ENCODE measurements around the gene AKIP1. TPM values are rescaled to one million over a fixed set of nuclear protein-coding genes. Genes with fewer than 3 reads are reported as not detected.
A peak's percentile ranks its signal among the peaks of the same experiment; 100 is the strongest.

The AKIP1 gene
- total and polyA plus RNA-seq, 9 of the 15 experiments (the other 6 are each of a cell fraction or from before 2014, with no cell fraction given) = 9.0 to 52.6 (median 36.2) TPM

GRCh38 chr11:8911029-8911823 is at the start of gene AKIP1 (continued):
- TF ChIP-seq ZNF263 (CRISPR knock-in tag; IDR thresholded peaks at IDR 0.05; ENCODE audit: borderline replicate concordance) = peak; percentile 40; the same call in 1 of the 2 replicates
- peak; percentile 70 for TF ChIP-seq POLR2AphosphoS5 (IDR thresholded peaks at IDR 0.05; ENCODE audit: control insufficient read depth, insufficient read depth, low read depth, low read length)
- TF ChIP-seq ZNF124 (CRISPR knock-in tag; IDR thresholded peaks at IDR 0.05) = no peak
- peak; percentile 68 for TF ChIP-seq CHD1 (IDR thresholded peaks at IDR 0.05; ENCODE audit: low read length)
- TF ChIP-seq ZFX (CRISPR knock-in tag; IDR thresholded peaks at IDR 0.05) = peak; percentile 89
- no peak for TF ChIP-seq ATF1 (CRISPR knock-in tag; IDR thresholded peaks at IDR 0.05)
- TF ChIP-seq ATF1 (tag; IDR thresholded peaks at IDR 0.05) = peak; percentile 44
- TF ChIP-seq OTX1 (CRISPR knock-in tag; IDR thresholded peaks at IDR 0.05) = peak; percentile 11; the same call in 1 of the 2 replicates
- no peak for TF ChIP-seq ZNF507 (tag; conservative IDR thresholded peaks at IDR 0.05)
- peak; percentile 80 for TF ChIP-seq PHF8 (IDR thresholded peaks at IDR 0.05; ENCODE audit: borderline replicate concordance, low read length)
- TF ChIP-seq, protein P1, sequence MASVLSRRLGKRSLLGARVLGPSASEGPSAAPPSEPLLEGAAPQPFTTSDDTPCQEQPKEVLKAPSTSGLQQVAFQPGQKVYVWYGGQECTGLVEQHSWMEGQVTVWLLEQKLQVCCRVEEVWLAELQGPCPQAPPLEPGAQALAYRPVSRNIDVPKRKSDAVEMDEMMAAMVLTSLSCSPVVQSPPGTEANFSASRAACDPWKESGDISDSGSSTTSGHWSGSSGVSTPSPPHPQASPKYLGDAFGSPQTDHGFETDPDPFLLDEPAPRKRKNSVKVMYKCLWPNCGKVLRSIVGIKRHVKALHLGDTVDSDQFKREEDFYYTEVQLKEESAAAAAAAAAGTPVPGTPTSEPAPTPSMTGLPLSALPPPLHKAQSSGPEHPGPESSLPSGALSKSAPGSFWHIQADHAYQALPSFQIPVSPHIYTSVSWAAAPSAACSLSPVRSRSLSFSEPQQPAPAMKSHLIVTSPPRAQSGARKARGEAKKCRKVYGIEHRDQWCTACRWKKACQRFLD (CRISPR knock-in tag; IDR thresholded peaks at IDR 0.05) = peak; percentile 64; the same call in 1 of the 2 replicates
- TF ChIP-seq ZNF584 (CRISPR knock-in tag; IDR thresholded peaks at IDR 0.05; ENCODE audit: low read depth) = no peak
- no peak for TF ChIP-seq NFE2L1 (tag; IDR thresholded peaks at IDR 0.05; ENCODE audit: borderline replicate concordance, low read depth)
- TF ChIP-seq, protein P2, sequence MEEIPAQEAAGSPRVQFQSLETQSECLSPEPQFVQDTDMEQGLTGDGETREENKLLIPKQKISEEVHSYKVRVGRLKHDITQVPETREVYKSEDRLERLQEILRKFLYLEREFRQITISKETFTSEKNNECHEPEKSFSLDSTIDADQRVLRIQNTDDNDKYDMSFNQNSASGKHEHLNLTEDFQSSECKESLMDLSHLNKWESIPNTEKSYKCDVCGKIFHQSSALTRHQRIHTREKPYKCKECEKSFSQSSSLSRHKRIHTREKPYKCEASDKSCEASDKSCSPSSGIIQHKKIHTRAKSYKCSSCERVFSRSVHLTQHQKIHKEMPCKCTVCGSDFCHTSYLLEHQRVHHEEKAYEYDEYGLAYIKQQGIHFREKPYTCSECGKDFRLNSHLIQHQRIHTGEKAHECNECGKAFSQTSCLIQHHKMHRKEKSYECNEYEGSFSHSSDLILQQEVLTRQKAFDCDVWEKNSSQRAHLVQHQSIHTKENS (CRISPR knock-in tag; IDR thresholded peaks at IDR 0.05) = no peak
- no peak for TF ChIP-seq NBN (IDR thresholded peaks at IDR 0.05; ENCODE audit: low read depth)
- TF ChIP-seq ARID4B (CRISPR knock-in tag; IDR thresholded peaks at IDR 0.05) = peak; percentile 80
- peak; percentile 74 for TF ChIP-seq POLR2B (IDR thresholded peaks at IDR 0.05; ENCODE audit: low read depth, partially characterized antibody)
- peak; percentile 35; the same call in 1 of the 2 replicates for TF ChIP-seq NFIC (IDR thresholded peaks at IDR 0.05)
- no peak for TF ChIP-seq RBM17 (IDR thresholded peaks at IDR 0.05; ENCODE audit: borderline replicate concordance, low read depth, low read length)
- peak; percentile 40 for TF ChIP-seq PHF20 (IDR thresholded peaks at IDR 0.05; ENCODE audit: partially characterized antibody)
- TF ChIP-seq ZBED1 (IDR thresholded peaks at IDR 0.05) = no peak
- TF ChIP-seq KDM4B (IDR thresholded peaks at IDR 0.05; ENCODE audit: borderline replicate concordance in 2 of 2, low read depth in 1 of 2) = peak in 1 of 2 experiments; percentile 74; a peak in 1 of 4 replicates
